ENCODE results near the gene ASCC2. TPM values are rescaled to one million over a fixed set of nuclear protein-coding genes. Genes with fewer than 3 reads are reported as not detected.

Gene ASCC2
- total RNA-seq, 1 donor from 2014 or later = 31.9 TPM

DNA sequence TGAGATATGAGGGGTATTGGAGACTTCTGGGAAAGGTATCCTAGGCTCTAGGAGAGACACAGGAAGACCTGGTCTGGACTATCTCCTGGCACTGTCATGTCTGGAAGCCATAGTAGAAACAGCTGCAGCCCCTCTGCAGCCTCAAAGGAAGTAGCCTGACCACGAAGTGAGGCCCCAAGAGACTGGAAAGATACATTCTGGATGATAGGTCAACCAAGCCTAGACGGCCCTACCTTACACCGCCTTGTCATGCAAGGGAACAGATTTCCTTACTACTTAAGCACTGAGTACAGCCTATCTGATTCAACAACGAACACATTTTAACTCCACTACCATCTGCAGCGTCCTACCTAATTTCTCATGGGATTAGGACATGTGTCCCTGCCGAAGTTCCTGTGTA lies 39.8 kb downstream of the ASCC2 start:
- intact Hi-C loops (cut with DNase I) = loop anchor here (2.0 kb wide), 1 partner anchor 16 kb away; no protein-coding TSS in a partner anchor
- no peak for DNase-seq (ENCODE audit: low spot score)

DNA sequence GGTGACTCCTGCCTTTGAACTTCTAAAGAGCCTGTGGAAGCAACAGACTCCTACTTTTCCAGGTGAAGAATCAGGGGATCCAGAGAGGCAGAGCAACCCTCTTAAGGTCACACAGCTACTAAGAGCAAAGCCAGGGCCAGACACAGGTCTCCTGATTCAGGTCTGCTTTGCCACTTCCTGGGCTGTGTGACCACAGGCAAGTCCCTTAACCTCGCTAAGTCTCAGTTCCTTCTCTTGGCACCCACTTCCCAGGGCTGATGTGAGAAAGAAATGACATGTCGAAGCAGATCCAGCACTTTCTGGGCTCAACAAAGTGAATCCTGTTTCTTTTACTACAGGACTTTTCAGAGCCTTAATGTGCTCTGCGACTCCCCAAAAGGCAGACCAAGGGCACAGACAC lies 40.7 kb downstream of the ASCC2 start:
- intact Hi-C loops (cut with DNase I) = no loop called here
- DNase-seq (ENCODE audit: low spot score) = no peak

DNA sequence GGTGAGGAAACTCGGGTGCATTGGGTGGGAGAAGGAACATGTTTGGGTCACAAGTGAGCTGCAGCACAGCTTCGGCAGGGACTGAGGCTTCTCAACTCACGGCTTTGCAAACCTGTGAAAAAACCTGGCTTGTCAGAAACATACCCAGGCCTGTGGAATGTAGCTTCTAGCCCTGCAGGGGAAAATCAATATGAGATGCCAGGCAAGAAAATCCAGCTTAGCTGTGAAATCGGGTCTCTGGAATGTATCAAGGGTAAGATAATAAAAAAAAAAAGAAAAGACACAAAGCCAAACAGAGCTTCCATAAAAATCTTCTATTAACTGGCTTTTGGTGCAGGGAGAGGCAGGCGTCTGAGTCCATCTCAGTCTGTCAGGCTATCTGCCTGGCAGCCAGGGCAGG lies 42.4 kb downstream of the ASCC2 start:
- intact Hi-C loops (cut with DNase I) = no loop called here

DNA sequence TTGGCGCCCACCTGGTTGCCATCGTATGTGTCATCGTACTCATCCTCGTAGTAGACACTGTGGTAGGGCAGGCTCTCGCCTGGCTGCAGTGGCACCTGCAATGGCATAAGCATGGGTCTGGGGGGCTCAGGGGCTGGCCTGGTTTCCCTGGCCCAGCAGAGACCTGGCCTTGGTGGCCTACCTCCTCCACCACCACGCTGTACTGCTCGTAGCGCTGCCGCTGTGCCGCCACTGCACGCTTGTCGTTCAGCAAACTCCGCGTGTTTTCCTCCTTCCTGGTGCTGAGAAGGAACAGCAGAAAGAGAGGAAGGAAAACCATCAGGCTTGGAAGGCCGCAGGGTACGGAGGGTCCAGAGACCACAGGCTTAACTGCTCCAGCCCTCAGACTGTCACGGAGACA lies 44.7 kb downstream of the ASCC2 start:
- intact Hi-C loops (cut with DNase I) = no loop called here
- DNase-seq (ENCODE audit: low spot score) = no peak

More for the DNA sequence above, 42.4 kb downstream of the ASCC2 start:
- no peak for DNase-seq (ENCODE audit: low spot score)

DNA sequence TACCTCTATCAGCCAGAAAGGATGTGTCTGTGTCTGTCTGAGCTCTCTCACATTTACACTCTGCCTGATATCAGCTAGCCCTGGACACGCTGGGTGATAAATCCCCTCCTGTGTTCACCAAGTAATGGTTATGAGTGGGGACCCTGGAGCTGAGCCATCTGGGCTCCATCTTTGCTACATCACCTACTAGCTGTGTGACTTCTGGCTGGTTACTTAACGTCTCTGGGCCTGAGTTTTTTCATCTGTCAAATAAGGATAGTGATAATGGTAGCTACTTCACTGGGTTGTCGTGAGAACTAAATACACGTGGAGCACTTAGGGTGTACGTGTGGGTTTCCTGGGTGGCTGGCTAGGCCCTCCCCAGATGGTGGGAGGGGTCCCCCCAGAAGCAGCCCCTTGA lies 48.0 kb downstream of the ASCC2 start:
- no peak for DNase-seq (ENCODE audit: low spot score)
- intact Hi-C loops (cut with DNase I) = no loop called here

DNA sequence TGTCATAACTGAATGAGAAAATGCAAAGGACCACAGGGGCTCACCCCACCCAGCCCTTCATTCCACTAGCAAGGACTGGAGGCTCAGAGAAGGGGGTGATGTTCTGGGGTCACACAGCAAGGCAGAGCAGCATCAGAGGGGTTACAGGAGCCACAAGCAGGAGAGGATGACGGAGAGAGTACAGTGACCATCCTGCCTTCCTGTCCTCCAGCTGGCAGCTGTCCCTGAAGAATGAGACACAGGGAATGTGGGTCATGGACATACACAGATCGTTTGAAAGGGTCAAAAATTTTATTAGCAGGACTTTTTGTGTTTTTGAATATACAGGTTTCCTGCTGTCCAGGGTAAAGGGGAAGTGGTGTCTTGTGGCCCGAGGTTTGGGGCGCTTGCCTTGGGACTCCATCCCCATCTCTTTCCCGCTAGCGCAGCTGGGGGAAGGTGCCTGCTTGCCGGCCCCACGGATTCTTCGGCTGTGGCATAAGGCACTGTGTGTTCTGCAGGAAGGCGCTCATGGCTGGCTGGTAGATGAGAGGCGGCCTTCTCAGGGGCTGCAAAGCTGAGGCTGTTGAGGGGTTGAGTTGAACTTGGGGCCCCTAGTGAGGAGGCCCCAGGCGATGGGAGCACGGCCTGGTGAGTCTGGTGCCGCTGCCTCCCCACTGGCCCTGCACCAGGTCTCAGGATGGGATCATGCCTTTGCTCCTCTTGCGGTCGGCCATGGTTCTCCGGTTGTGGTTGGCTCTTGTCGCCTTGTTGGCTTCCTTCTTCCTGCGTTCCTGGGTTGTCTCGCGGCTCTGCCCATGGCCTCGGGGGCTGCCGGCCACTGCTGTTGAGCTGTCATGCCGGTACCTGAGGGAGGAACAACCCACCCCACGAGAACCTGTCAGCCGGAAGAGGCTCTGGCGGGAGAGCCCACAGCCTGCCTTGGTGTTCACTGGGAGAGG lies 49.5 kb downstream of the ASCC2 start:
- DNase-seq (ENCODE audit: low spot score) = no peak
- intact Hi-C loops (cut with DNase I) = no loop called here

DNA sequence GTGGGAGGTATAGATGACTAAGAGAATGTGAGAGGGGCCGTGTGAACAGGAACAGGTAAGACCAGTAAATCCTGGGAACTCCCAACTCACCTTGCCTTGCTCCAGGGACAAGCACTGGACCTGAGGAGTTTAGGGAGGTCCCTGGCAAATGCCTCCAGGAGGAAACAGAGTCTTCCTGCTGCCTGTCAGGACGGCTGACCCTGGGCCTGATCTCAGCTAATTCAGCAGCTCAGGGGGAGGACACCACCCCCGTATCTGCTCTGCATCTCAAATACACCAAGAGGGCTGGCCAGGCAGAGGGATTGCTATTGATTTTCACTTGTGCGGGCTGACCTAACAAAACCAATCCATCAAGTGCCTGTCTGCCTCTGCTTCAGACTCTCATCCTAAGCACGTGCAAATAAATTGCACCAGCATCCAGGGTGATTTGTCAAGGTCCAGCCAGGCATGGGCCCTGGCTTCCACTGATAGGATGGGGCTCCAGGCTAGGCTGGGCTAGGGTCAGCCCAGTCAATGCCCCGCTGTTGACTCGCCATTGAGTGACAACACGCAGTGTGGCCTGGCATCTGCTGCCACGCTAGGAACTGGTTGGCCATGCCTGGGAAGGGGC lies 50.6 kb downstream of the ASCC2 start:
- DNase-seq (ENCODE audit: low spot score) = no peak
- intact Hi-C loops (cut with DNase I) = no loop called here

DNA sequence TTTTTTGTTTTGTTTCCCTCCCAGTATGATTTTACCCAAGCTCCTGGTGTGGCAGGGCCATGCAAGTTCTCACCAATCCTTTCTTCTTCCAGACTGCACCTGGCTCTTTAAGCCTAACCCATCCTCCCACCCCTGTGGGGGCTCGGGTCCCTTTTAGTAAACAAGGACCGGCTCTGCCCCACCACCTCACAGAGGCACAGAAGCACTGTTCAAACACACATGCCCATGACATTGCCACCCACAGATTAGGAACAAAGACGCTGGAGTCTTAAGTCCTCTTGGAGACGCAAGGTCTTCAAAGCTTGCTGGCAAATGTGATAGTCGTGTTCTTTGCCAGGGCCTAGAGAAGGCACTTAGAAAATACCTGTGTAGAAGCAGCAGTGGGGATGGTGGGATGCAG lies 52.0 kb downstream of the ASCC2 start:
- no peak for DNase-seq (ENCODE audit: low spot score)
- intact Hi-C loops (cut with DNase I) = no loop called here

DNA sequence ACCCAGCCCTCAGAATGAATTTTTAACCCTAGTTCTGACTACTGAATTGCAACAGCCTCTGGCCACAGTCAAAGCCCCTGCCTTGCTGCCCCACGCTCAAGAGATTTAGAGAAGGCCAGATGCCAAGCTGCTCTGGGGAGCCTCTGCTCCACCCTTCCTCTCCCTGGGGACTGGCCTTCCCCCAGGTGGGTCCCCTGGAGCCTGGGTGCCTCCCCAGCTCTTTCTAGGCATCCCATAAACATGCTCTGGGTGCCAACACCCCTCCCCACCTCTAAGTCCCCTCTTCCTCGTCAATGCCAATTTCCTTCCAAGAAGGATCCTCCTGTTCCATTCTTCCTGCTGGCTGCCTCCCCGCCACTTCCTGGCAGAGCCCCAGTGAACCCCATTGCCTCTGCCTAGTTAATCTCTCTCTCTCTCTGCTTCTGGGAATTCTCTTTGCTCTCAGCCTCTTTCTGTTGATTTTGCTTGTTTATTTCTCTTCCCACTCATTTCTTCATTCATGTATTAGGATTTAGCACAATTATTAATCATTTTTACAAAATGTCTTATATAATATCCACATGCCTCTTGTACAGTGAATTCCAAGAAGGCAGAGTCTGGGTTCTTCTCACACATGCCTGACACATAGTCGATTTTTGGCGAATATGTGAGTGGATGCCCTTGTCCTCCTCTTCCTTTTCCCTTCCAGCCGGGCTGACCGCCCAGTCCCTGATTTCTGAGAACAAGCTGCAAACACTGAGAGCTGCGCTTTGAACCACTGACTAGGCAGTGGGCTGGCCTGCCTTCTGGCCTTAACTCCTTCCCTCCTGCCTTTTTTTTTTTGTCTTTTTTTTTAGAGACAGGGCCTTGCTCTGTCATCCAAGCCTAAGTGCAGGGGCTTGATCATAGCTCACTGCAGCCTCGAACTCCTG lies 53.4 kb downstream of the ASCC2 start:
- DNase-seq (ENCODE audit: low spot score) = no peak
- intact Hi-C loops (cut with DNase I) = no loop called here

DNA sequence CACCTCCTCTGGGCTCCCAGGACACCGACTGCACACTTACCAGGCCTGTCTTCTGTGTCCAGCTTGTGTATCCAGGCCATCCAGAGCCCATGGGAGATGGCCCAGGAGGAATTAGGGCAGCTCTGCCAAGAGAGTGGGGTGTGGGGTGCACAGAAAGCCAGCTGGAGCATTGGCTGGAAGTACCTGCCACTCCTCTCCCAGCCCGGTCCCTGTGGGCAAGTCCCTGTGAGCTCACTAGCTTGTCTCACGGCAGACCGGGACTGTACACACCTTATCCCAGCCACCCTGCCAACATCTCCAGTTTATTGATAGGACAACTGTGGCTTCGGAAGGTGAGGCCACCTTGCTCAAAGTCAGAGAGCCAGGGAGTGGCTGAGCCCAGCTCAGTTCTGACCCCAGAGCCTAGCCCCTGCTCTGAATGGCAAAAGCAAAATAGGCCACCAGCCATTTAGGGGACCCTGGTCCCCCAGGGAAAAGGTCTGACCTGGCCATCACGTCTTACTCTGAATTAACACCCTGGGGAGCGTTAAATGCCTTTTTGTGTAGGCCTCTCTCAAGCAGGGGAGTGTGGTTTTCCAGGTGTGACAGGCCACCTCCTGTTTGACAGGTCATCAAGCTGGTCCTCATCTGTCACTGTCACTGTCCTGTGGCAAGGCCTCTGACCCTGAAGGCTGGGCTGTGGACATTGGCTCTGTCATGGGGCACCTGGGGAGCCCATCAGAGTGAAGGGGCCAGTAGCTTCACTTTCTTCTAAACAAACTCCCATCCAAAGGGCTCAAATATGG lies 55.8 kb downstream of the ASCC2 start:
- peak; percentile 81 for DNase-seq (ENCODE audit: low spot score)
- intact Hi-C loops (cut with DNase I) = loop anchor here (1.0 to 2.0 kb wide), 2 partner anchors 17 to 39 kb away; no protein-coding TSS in a partner anchor

DNA sequence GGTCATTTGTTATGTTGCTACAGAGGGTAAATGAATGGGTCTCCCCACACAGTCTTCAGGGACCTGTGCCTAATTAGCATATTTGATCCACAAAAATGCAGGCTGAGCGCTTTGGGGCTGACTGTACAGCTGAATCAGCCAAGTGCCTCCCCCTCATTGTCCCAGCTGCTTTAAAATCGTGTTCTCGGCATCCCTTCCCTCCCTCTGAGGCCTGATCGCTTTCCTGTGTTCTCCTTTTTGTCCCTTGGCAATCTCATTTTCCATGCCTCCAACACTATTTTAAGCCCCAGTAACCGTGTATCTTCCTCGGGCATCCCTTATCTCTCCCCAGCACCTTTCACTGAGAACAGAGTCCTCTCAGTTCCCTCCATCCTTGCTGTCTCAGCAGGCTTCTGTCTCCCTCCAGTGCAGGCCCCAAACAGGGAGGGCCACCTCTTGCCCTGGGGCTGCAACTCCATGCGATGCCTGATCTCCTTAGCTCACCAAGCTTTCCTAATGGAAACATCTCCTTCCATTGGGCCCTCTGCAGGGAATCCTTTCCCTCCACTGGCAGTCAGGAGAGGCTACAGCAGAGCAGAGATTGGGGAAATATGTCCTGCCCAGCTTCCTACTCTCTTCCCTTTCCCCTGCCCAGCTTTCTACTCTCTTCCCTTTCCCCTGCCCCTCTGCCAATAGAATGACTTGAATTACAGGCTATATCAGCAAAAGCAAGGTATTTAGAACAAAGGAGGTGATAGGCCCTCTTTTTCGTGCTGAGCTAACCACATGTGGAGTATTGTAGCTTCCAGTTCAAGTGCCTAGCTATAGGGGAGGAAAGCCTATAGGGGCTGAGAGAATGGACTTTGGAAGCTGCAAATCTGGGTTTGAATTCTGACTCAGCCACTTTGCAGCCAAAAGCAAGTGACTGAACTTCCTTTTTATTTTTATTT lies 57.1 kb downstream of the ASCC2 start:
- intact Hi-C loops (cut with DNase I) = loop anchor here (2.0 kb wide), 1 partner anchor 52 kb away; no protein-coding TSS in a partner anchor
- DNase-seq (ENCODE audit: low spot score) = no peak

DNA sequence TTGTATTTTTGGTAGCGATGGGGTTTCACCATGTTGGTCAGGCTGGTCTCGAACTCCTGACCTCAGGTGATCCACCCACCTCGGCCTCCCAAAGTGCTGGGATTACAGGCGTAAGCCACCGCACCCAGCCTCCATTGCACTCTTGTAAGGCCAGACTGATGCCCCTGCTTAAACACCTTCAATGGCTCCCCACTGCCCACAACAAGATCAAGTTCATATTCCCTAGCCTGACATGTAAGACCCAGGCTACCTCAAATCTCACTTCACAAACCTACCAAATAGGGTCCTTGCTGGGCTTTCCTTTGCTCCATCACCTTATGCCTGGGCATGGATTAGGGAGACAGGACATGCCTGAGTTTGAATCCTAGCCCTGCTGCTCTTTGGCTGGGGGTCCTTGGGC lies 57.9 kb downstream of the ASCC2 start:
- intact Hi-C loops (cut with DNase I) = loop anchor here (2.0 kb wide), 1 partner anchor 53 kb away; no protein-coding TSS in a partner anchor
- DNase-seq (ENCODE audit: low spot score) = no peak

DNA sequence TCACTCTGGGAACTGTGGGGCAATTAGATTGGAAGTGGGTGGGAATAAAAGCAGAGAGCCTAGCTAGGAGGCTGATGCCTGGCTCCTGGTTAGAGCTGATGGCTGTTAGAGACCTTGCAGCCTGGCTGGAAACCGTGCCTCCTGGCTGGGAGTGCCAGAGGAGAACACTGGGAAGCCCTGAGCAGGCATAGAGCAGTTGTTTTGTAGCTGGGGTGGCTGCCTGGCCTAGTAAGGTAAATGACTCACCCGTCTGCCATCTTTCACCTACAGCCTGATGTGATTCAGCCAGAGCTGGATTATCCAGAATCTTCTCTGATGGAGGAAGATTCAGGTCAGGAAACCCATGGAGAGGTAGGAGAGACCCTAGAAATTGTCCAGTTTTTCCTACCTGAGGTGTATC lies 64.8 kb downstream of the ASCC2 start:
- intact Hi-C loops (cut with DNase I) = no loop called here
- DNase-seq (ENCODE audit: low spot score) = no peak

DNA sequence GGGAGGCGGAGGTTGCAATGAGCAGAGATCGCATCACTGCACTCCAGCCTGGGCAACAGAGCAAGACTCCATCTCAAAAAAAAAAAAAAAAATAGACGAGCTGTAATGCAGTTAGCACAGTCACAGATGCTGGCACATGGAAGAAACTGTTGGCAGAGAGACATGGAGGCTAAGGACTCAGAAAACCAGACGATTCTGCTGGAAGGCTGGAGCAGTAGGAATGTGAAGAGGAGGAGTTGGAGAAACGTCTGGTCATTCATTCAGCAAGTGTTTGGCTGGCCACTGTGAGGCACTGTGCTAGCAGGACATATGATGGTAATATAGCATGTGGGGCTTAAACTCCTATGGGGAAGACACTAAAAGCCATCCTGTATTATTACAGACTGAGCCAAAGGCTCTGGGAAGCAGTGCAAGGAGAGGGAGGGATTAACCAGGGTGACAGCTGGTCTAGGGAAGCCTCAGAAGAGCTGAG lies 65.9 kb downstream of the ASCC2 start:
- intact Hi-C loops (cut with DNase I) = no loop called here
- no peak for DNase-seq (ENCODE audit: low spot score)

DNA sequence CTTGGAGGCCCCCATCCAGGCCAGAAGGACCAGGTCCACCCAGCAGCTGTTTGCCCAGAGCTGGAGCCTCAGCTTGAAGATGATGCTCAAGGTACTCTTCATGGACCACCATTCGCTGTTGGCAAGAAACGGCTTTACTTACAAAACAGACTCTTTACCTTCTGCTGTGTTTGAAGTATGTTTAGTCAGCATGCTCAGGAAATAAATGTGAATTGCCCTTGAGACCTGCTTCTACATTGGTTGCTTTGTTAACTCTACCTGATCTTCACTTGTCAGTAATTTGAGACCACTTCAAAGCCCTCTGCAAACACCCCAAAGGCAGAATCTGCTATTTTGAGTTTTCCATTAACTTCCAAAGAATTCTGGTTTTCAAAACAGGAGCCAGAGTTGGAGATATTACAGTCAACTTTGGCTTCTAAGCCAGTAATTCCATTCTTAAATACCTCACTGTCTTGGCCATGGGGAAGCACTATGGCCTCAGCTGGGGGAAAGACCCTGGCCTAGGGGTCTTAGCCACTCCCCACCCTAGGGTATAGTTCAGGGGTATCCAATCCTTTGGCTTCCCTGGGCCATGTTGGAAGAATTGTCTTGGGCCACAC lies 68.3 kb downstream of the ASCC2 start:
- intact Hi-C loops (cut with DNase I) = loop anchor here (5.0 kb wide), 2 partner anchors 218 to 232 kb away; partner anchors contain the start of gene THOC5
- DNase-seq (ENCODE audit: low spot score) = no peak

DNA sequence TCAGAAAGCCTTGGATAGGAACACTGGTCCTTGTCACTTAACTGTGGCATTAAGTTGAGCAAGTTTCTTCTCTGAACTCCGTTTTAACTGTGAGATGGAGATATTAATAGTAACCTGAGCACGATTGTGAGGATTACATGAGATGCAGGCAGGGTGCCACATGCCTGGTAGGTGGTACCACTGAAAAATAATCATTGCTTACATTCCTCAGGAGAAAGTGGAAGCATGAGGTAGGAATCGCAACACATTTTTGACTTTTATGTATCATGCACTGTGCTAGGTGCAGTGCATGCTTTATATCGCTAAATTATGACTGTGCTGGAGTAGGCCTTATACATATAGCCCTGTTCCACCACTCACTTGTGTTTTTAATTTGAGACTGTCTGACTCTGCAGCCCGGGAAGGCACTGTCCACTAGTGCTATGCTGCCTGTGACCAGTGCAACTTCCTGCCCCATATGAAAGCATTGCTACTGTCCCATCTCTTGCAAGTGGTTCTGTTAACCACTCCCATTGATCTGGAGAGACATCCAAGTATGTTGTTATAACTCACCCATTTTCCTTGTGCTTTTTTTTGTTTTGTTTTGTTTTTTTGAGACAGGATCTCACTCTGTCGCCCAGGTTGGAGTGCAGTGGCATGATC lies 69.9 kb downstream of the ASCC2 start:
- DNase-seq (ENCODE audit: low spot score) = no peak
- intact Hi-C loops (cut with DNase I) = loop anchor here (5.0 kb wide), 2 partner anchors 216 to 234 kb away; partner anchors contain the start of gene THOC5
